Esophagus (tissue), 2 donors: Measurements from ENCODE around the gene OR5B21. TPM values are rescaled to one million over a fixed set of nuclear protein-coding genes. Genes with fewer than 3 reads are reported as not detected.

ENCODE experiments used
- H3K27ac ChIP-seq, 2 donors: one replicate each; pipeline ENCODE4 v1.5.1; 2013; ENCODE audit warnings: low read depth in 2 of 2, mild to moderate bottlenecking in 2 of 2, inconsistent platforms in 1 of 2, low read length in 1 of 2, moderate library complexity in 1 of 2
- H3K27me3 ChIP-seq, 2 donors: one replicate each; pipeline ENCODE4 v1.6.1; 2013; ENCODE audit warnings: low read length in 2 of 2, control low read depth in 1 of 2, mild to moderate bottlenecking in 1 of 2; ENCODE audit not compliant: insufficient read depth in 2 of 2, control insufficient read depth in 1 of 2
- H3K36me3 ChIP-seq, 2 donors: one replicate each; pipeline ENCODE4 v1.6.1; 2013; ENCODE audit warnings: low read length in 1 of 2; ENCODE audit not compliant: control insufficient read depth in 2 of 2, insufficient read depth in 2 of 2
- H3K4me1 ChIP-seq, 2 donors: one replicate each; pipeline ENCODE4 v1.6.1; 2013; ENCODE audit warnings: low read length in 1 of 2; ENCODE audit not compliant: control insufficient read depth in 2 of 2, insufficient read depth in 2 of 2
- H3K4me3 ChIP-seq, 2 donors: one replicate each; pipeline ENCODE4 v1.5.1; 2013; ENCODE audit warnings: low read length in 2 of 2, mild to moderate bottlenecking in 2 of 2, low read depth in 1 of 2, moderate library complexity in 1 of 2
- H3K9me3 ChIP-seq, 2 donors: one replicate each; pipeline ENCODE4 v1.6.1; 2013; ENCODE audit warnings: mild to moderate bottlenecking in 2 of 2, low read depth in 1 of 2, low read length in 1 of 2, moderate library complexity in 1 of 2; ENCODE audit not compliant: control insufficient read depth in 2 of 2, insufficient read depth in 1 of 2
- WGBS, 2 donors: extraction: QIAGEN DNeasy Blood & Tissue Kit; methylation state at CpG; one replicate each; pipeline ENCODE4 v1.1.7; 2013; 5-methylcytosine and 5-hydroxymethylcytosine counted together
- polyA plus RNA-seq, 2 donors: library from polyadenylated mRNA; stranded (reverse); fragments of 200-250 nt; gene quantifications; one replicate each; pipeline ENCODE4 v1.2.3, GENCODE V29; 2013
- donor health status: healthy with polysubstance abuse.
- donor health status: Bipolar disorder and iron deficiency.

OR5B21 gene
- polyA plus RNA-seq, 2 donors: not detected

DNA sequence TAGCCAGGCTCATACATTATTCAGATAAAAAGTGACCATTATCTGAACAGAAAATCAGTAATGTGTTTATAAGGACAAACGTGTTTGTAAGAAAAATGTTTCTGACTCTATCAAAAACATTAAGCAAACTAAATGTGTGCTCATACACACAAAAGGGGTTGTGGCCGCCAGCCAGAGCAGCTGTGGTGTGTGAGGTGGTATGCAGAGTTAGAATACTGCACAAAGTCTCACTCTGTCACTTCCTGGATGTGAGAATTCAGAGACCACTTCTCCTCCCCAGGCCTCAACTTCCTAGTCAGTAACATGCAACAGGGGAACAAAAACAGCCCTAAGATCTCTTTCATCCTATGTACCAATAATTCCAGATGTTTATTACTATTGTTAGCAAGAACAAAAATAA lies 9.4 kb downstream of the OR5B21 start:
- Histone ChIP-seq H3K4me3 (no peak overlapping the region), H3K27ac (no peak overlapping the region), H3K36me3 (no peaks in the 10 kb centered on the region), H3K9me3 (no peaks in the 10 kb centered on the region), H3K4me1 (no peaks in the 10 kb centered on the region), H3K27me3 (no peaks in the 10 kb centered on the region)
- 43 to 44% methylated on average over 2 of the region's 2 CpGs for WGBS, 2 donors

DNA sequence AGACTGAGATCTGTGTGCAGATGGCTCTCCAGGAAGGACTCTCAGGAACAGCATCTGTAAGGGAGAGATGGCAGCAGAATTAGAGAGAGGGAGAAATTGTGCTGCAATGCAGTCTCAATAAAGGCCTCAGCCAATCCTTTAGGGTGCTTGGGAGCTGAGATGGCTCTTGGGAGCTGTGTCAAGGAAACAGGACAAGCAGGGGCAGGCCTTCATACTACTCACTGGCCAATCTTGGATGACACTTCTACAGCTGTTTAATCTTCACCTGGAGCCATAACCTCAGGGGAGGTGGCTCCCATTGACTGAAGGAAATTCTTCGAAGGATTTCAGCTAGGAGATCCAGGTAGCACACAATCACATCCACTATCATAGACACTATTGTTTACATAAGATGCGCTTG lies 10.0 kb downstream of the OR5B21 start:
- H3K36me3 ChIP-seq: no peaks in the 10 kb centered on the region
- H3K4me1 ChIP-seq: no peaks in the 10 kb centered on the region
- H3K9me3 ChIP-seq: no peaks in the 10 kb centered on the region
- no peak overlapping the region for H3K27ac ChIP-seq
- H3K27me3 ChIP-seq: no peaks in the 10 kb centered on the region
- no peak overlapping the region for H3K4me3 ChIP-seq
- WGBS, 2 donors: 54 to 69% methylated on average over 2 of the region's 2 CpGs

DNA sequence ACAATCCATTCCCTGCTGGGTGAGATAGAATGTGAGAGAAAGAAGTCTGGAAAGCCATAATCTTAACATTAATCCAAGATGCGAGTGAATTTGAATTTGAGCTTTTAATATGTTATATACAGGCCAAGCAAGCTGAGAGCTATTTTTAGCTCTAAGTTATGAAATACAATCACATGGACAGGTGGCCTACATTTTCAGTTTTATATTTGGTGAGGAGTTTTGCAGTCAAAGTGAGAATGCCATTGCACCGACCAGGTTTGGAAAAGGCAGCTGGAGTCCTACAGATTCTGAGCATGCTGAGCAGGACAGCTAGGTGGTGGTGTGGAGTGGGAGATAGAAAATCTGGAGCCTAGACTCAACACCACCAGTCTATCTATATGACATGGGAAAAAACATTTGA lies 12.0 kb downstream of the OR5B21 start:
- H3K4me3 ChIP-seq: no peak overlapping the region
- H3K27me3 ChIP-seq: no peaks in the 10 kb centered on the region
- no peak overlapping the region for H3K27ac ChIP-seq
- 65 to 77% methylated on average over 2 of the region's 2 CpGs for WGBS, 2 donors
- no peaks in the 10 kb centered on the region for H3K4me1 ChIP-seq
- no peaks in the 10 kb centered on the region for H3K9me3 ChIP-seq
- no peaks in the 10 kb centered on the region for H3K36me3 ChIP-seq

- Histone ChIP-seq H3K27ac (no peak overlapping the region), H3K9me3 (no peaks in the 10 kb centered on the region), H3K4me3 (no peak overlapping the region), H3K36me3 (no peaks in the 10 kb centered on the region), H3K4me1 (no peaks in the 10 kb centered on the region), H3K27me3 (no peaks in the 10 kb centered on the region)
Observed at GRCh38 chr11:58494101-58494500, 13.8 kb downstream of the OR5B21 start.

DNA sequence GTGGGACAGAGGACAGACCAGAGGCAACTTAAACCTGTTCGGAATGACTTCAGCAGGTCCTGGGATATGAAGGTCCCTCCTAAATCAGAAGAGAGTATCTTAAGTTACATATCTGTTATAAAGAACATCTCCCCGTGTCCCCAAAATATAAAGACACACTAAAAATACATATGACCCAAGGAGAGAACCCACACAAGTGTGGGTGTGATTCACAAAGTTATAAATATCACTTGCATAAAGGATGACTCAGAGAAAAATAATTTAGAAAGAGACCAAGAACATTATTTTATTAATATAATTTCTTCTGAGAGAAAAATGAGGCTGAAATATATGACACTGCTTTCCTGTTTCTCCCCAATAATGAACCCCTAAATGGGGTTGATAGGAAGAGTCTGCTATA lies 14.2 kb downstream of the OR5B21 start:
- WGBS, 2 donors: 69 to 79% methylated on average over 2 of the region's 2 CpGs
- no peak overlapping the region for H3K4me3 ChIP-seq
- no peaks in the 10 kb centered on the region for H3K27me3 ChIP-seq
- no peaks in the 10 kb centered on the region for H3K4me1 ChIP-seq
- no peaks in the 10 kb centered on the region for H3K36me3 ChIP-seq
- H3K27ac ChIP-seq: no peak overlapping the region
- no peaks in the 10 kb centered on the region for H3K9me3 ChIP-seq

DNA sequence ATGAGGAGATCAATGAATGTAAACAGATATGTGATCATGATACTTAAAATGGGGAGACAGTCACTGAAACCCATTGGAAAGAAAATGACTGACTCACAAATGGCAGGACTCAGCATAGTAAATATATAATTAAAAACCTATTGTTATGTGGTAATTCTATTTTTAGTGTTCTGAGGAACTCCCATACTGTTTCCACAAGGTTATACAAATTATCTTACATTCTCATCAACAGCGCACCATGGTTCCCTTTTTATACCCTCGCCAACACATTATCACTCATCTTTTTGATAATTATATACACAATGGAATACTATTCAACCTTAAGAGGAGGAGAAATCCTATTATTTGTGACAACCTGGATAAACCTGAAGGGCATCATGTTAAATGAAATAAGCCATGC lies 17.1 kb downstream of the OR5B21 start:
- Histone ChIP-seq H3K4me1 (no peaks in the 10 kb centered on the region), H3K27ac (no peak overlapping the region), H3K4me3 (no peak overlapping the region), H3K36me3 (no peaks in the 10 kb centered on the region), H3K27me3 (no peaks in the 10 kb centered on the region), H3K9me3 (no peaks in the 10 kb centered on the region)
- 65 to 85% methylated on average over 2 of the region's 2 CpGs for WGBS, 2 donors

GRCh38 chr11:58487170-58487569 lies 20.7 kb downstream of the OR5B21 start:
- H3K9me3 ChIP-seq: no peaks in the 10 kb centered on the region
- no peaks in the 10 kb centered on the region for H3K36me3 ChIP-seq
- no peak overlapping the region for H3K4me3 ChIP-seq
- H3K4me1 ChIP-seq: no peaks in the 10 kb centered on the region
- no peak overlapping the region for H3K27ac ChIP-seq
- H3K27me3 ChIP-seq: no peaks in the 10 kb centered on the region

- H3K4me1 ChIP-seq: no peaks in the 10 kb centered on the region
Observed at GRCh38 chr11:58485961-58486360, 21.9 kb downstream of the OR5B21 start.

DNA sequence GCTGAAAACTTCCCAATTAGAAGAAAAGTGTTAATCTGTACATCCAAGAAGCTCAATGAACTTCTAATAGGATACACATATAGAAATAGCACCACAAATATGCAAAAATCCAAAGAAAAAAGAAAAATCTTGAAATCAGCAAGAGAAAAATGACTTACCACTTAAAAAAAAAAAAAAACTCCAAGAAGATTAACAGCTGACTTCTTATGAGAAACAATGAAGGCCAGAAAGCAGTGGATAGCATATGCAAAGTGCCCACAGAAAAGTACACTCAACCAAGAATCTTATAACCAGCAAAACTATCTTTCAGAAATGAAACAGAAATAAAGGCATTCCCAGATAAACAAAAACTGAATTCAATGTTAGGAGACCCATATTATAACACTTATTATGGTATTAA lies 36.0 kb downstream of the OR5B21 start:
- no peak overlapping the region for H3K27ac ChIP-seq
- H3K36me3 ChIP-seq: no peaks in the 10 kb centered on the region
- H3K4me3 ChIP-seq: no peak overlapping the region
- no peaks in the 10 kb centered on the region for H3K27me3 ChIP-seq
- peaks cover 0 to 3% of the 10 kb centered on the region in 2 donors for H3K9me3 ChIP-seq
- H3K4me1 ChIP-seq: no peaks in the 10 kb centered on the region

More at GRCh38 chr11:58485961-58486360, 21.9 kb downstream of the OR5B21 start:
- H3K27me3 ChIP-seq: no peaks in the 10 kb centered on the region
- H3K4me3 ChIP-seq: no peak overlapping the region
- 89 to 94% methylated on average over 1 of the region's 1 CpG for WGBS, 2 donors
- no peak overlapping the region for H3K27ac ChIP-seq
- H3K9me3 ChIP-seq: no peaks in the 10 kb centered on the region
- H3K36me3 ChIP-seq: no peaks in the 10 kb centered on the region

GRCh38 chr11:58466293-58466692 lies 41.6 kb downstream of the OR5B21 start:
- WGBS, 2 donors: 80 to 86% methylated on average over 1 of the region's 1 CpG
- Histone ChIP-seq H3K4me3 (no peak overlapping the region), H3K27me3 (no peaks in the 10 kb centered on the region), H3K36me3 (no peaks in the 10 kb centered on the region), H3K9me3 (peaks cover 0 to 3% of the 10 kb centered on the region in 2 donors), H3K27ac (no peak overlapping the region), H3K4me1 (no peaks in the 10 kb centered on the region)
